Measurements from ENCODE around the gene SLC11A1.
A peak's percentile ranks its signal among the peaks of the same experiment; 100 is the strongest.

The SLC11A1 gene

GRCh38 chr2:218435003-218435982 is 53.2 kb downstream of the SLC11A1 start:
- peak; percentile 27 for DNase-seq (ENCODE audit: low read depth)

GRCh38 chr2:218436992-218437391 is 54.9 kb downstream of the SLC11A1 start:
- no peak for DNase-seq (ENCODE audit: low read depth)

DNA sequence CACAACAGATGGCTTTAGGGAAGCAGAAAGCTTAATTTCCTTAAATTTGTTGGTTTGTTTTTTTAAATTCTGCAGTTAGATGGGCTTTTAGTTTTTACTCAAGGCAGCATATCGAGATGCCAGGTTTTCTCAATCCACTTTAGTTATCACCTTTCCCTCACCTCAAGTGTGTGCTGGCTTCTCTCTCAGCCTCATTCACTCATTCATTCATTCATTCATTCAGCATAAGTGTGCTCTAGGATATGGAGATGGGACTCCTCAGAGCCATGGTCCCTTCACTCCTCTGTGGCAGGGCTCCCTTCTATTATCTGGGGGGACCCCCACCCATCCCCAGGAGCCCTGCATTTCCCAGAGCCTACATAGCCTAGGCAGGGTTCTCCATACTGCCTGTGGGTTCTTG is 55.9 kb downstream of the SLC11A1 start:
- no peak for DNase-seq (ENCODE audit: low read depth)

DNA sequence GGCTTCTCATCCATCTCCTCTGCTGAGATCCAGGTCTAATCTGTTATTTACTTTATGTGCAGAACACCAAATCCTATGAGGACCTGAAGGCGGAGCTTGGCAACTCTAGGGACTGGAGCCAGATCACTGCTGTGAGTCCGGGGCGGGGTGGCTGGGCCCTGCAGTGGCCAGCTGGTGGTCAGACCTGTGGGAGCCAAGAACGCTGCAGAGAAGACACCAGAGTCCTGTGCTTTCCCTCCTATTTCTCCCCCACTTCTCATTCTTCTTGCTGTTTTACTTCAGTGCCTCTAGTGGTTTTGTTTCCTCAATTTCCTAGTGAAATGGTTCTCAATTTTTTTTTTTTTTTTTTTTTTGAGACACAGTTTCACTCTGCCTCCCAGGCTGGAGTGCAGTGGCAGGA is 56.5 kb downstream of the SLC11A1 start:
- DNase-seq (ENCODE audit: low read depth), result no peak

GRCh38 chr2:218444692-218445357 is 62.8 kb downstream of the SLC11A1 start:
- DNase-seq (ENCODE audit: low read depth), result no peak

GRCh38 chr2:218445602-218446001 is 63.5 kb downstream of the SLC11A1 start:
- no peak for DNase-seq (ENCODE audit: low read depth)

All from EH (cell line).